ENCODE data around the gene GRAMD1A.

- TF ChIP-seq POLR2AphosphoS5 (IDR thresholded peaks at IDR 0.05; ENCODE audit: borderline replicate concordance, low read depth, low read length) (no peak), EZH2 (IDR thresholded peaks at IDR 0.05) (no peak), FOXP2 (optimal IDR thresholded peaks at IDR 0.05; ENCODE audit: control extremely low read depth, extremely low read length, insufficient read depth) (no peak)
Measured at GRCh38 chr19:35008891-35009341, 8.8 kb downstream of the GRAMD1A start.
